HG03442 (cell line): ENCODE measurements around the gene LRRK1.
"Not testable (repeated sequence)": the region's sequence is repeated elsewhere in the genome, so short reads cannot be mapped to it uniquely, and the experiment has no call there.

Source experiments
- ATAC-seq: cut with Tn5 transposase; IDR thresholded peaks from one replicate; pipeline ENCODE4 v1.9.1; 2021; ENCODE audit warnings: mild to moderate bottlenecking, moderate library complexity; ENCODE audit not compliant: unreplicated experiment

Gene LRRK1

DNA sequence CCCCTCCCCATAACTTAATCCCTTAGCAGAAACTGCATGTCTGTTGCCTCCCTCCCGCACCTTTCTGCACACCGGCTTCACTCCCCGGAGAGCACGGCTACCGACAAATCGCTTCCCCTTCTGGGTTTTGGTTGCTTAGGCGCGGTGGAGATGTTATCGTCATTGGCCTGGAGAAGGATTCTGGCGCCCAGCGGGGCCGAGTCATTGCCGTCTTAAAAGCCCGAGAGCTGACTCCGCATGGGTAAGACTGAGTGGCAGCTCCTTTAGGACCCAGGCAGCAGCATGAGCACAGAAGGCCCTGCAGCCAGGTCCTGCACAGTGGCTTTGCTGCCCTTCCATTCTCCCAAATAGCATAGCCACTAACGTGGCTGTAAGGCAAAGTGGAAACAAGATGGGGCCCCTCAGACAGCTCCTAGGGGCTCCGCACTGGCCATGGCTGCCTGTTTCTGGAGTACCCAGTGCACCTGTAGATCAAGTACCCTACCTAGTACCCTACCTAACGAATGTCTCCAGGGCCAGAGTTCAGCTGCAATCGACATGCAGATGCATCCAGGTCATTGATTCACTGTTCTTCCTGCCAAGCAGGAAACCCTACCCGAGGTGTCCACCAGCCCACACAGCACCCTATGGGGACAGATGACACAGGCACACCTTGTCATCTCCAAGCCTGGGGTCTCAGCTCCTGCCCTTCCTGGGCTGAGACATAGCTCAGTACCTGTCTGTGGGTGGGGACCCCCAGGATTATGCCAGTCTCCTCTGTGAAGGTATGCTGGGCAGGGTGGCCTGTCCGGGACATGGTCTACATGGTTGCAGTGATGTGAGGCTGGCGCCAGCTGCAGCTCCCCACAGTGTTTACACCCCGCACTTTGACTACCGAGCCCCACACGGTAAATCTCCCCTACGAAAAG is 147.6 kb downstream of the LRRK1 start:
- no peak for ATAC-seq

DNA sequence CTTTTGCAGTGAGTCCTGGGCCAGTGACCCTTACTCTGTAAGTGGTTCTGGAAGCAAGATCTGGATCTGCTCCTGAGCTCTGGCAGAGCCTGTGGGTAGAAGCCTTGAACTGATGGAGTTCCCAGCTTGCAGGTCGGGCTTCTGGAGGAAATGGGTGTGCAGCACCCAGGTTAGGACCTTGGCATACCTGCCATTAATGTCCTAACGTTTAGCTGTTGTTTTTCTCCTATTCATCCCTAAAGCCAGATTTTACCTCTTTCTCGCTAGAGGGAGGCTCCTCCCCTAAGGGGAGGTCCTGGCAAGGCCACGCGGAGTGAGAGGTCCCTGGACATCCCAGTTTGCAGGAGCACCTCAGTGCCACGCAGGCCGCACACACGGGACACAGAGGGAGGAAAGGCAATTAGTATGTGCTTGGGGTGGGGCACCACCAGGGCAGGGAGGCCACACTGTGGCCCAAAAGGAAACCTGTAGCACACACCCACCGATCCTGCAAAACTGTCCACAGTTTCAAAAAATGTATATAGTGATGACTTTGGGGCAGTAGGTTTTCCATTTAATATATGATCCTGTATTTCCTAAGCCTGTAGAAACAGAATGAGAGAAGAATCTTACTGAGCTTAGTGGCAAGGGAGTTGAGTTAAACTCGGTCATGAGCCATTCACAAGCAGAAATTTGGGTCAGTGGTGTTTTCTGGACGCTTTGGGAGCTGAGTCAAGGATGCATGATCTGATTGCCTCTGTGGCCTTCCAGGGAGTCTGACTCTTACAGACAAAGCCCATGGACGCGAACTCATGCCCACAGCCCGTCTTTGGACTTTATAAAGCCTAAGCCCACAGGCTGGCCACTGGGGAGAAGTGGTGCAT is 148.7 kb downstream of the LRRK1 start:
- no peak for ATAC-seq

DNA sequence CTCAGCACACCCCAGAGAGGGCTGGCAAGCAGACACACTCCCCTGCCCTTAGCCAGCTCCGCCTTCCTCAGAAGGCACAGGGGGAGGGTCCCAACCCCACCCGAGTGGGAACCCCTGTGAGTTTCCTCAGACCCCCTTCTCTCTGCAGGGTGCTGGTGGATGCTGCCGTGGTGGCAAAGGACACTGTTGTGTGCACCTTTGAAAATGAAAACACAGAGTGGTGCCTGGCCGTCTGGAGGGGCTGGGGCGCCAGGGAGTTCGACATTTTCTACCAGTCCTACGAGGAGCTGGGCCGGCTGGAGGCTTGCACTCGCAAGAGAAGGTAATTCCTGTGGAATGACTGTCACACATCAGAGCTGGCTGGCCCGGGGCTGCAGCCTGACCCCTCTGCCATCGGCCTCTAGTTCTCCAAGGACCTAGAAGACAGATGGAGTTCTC is 149.4 kb downstream of the LRRK1 start:
- ATAC-seq, result no peak

DNA sequence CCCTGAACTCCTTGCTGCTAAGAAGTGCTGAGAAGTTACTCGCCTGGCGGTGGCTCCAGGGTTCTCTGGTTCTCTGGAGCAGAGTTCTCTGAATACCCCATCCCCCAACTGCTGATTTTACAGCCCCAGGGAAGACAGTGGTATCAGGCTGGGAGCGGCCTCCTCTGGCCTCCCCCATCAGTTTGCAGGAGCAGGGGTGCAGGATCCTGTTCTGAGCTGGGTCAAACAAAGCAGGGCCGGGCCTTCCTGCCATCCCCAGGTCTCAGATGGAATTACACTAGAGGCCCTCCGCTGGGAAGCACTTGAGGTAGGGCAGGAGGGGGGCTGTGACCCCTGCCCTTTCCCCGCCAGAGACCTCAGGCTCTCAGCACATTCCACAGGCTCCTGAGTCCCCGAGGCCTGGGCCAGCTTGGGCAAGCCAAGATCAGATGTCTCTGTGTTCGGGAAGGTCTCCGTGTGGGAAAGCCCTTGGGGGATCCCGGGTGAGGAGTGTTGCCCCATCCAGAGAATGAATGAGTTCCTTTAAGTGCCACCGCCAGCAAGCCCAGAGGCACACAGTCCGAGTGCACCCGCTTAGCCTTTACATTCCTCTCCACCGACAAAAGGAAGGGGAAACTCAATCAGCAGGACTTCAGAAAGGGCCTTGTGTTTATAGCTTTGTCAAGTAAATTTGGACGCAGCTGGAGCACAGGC is 149.9 kb downstream of the LRRK1 start:
- no peak for ATAC-seq

- ATAC-seq, result no peak
These were observed 150.5 kb downstream of the LRRK1 start for GRCh38 chr15:101069654-101069973.

DNA sequence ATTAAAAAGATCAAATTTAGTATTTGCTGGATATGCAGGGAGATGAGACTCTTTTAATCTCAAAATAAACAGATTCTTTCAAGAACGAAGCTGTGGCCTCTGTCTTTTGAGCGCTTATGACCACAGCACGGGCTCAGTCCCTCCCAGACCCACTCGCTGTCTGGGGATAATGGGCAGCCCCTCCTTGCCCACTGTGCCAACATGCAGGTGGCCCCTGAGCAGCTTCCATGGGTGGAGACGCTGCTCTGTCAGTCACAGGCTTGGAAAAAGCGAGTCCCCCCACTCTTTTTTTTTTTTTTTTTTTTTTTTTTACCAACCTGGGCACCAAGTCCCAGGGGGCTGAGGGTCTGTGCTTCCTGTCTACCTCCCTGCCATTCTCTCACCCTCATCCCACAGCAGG is 150.9 kb downstream of the LRRK1 start:
- no peak for ATAC-seq

- ATAC-seq, result no peak
These were observed 151.5 kb downstream of the LRRK1 start for GRCh38 chr15:101070502-101071273.

- no peak for ATAC-seq
These were observed 152.5 kb downstream of the LRRK1 start for GRCh38 chr15:101071651-101072050.

DNA sequence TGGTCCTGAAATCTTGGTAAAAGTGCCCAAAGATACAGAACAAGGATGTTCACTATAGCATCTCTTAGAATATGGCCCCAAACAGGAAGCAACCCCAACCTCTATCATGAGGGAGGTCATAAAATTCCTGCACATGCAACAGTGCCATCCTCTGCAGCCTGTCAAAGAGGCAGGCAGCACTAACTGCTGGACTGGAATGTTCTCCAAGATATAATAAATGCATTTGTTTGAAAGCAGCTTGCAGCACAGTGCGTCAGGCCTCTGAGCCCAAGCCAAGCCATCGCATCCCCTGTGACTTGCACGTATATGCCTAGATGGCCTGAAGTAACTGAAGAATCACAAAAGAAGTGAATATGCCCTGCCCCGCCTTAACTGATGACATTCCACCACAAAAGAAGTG is 153.1 kb downstream of the LRRK1 start:
- not testable (repeated sequence) for ATAC-seq

- ATAC-seq, result not testable (repeated sequence)
These were observed 158.9 kb downstream of the LRRK1 start for GRCh38 chr15:101077806-101078668.

DNA sequence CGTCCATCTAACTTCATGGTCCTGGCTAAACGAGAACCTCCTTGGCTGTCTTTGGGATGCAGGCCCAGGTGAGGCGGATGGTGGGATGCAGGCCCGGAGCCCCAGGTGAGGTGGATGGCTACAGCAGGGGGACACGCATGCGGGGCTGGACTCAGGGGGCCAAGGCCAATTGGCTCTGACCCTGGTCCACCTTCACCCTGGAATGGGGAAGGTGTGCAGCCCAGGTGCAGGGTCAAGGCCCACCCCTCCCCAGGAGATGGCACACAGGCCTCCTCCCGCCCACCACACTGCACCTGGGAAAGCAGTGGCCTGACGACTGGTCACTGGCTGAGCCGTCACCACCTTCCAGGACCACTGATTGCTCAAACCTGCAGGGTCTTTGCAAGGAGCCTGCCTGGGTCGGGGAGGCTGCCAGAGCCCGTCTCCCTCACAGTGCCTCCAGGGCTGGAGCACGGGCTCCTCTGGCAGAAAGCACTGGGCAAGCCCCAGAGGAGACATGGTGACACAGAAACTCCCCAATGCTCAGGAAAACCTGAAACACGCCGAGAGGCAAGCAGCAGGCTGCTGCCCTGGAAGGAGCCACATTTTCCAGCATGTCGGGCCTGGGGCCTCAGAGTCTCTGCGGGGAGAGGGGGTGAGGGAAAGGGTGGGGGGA is 159.6 kb downstream of the LRRK1 start:
- no peak for ATAC-seq

DNA sequence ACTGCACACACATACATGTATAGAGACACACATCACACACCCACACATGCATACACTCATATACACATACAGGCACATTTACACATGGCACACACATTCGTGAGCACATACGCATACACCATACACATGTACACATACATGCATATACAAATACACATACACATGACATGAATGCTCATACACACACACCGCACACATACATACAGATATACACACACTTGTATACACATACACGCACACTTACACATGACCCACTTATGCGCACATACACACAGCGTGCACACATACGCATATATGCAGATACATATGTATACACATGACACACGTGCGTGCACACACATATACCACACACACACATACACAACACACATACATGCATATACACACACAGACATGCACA is 162.7 kb downstream of the LRRK1 start:
- ATAC-seq, result no peak

GRCh38 chr15:101083336-101084045 is 164.3 kb downstream of the LRRK1 start:
- ATAC-seq, result no peak

GRCh38 chr15:101084801-101085200 is 165.6 kb downstream of the LRRK1 start:
- no peak for ATAC-seq

GRCh38 chr15:101085311-101085700 is 166.1 kb downstream of the LRRK1 start:
- ATAC-seq, result no peak

GRCh38 chr15:101086394-101087171 is 167.4 kb downstream of the LRRK1 start:
- ATAC-seq, result no peak

- no peak for ATAC-seq
These were observed 168.1 kb downstream of the LRRK1 start for GRCh38 chr15:101087172-101087769.
